Tibial nerve (tissue), 4 donors: ENCODE measurements around the gene PLCL2. TPM values are rescaled to one million over a fixed set of nuclear protein-coding genes. Genes with fewer than 3 reads are reported as not detected.

ENCODE experiments used
- DNase-seq, 2 donors: peaks; one replicate each; pipeline ENCODE4 v3.0.0-alpha.2; 2019; ENCODE audit warnings: low spot score in 2 of 2
- H3K27ac ChIP-seq, 4 donors: fragments of 200-600 bp; sonication (generic) in 3 of 4; one replicate each; pipeline ENCODE4 v1.5.1; 2017 to 2019; ENCODE audit warnings: mild to moderate bottlenecking in 1 of 4
- H3K27me3 ChIP-seq, 2 donors: fragments of 200-600 bp; sonication (generic) in 1 of 2; one replicate each; pipeline versions ENCODE4 v1.5.1 to v1.6.0; 2017 to 2019
- H3K36me3 ChIP-seq, 3 donors: fragments of 200-600 bp; sonication (generic); one replicate each; pipeline ENCODE4 v1.5.1; 2018 to 2019
- H3K4me1 ChIP-seq, 4 donors: fragments of 200-600 bp; sonication (generic) in 3 of 4; one replicate each; pipeline ENCODE4 v1.5.1; 2017 to 2019
- H3K4me3 ChIP-seq, 4 donors: fragments of 200-600 bp; sonication (generic) in 3 of 4; one replicate each; pipeline ENCODE4 v1.5.1; 2017 to 2019; ENCODE audit warnings: mild to moderate bottlenecking in 1 of 4, moderate library complexity in 1 of 4
- H3K9me3 ChIP-seq, 4 donors: fragments of 200-600 bp; sonication (generic) in 3 of 4; one replicate each; pipeline ENCODE4 v1.5.1; 2017 to 2019
- EP300 ChIP-seq, 2 donors: sonication (generic); formaldehyde crosslinking; IDR thresholded peaks; one replicate each; pipeline ENCODE4 v1.6.1; 2017; ENCODE audit warnings: antibody characterized with exemption in 2 of 2, mild to moderate bottlenecking in 1 of 2
- POLR2A ChIP-seq, 2 donors: fragments of 450-650 bp; IDR thresholded peaks; one replicate each; pipeline ENCODE4 v1.6.1; 2017; ENCODE audit warnings: antibody characterized with exemption in 2 of 2, mild to moderate bottlenecking in 2 of 2, moderate library complexity in 2 of 2
- WGBS, 2 donors: methylation state at CpG; one replicate each; pipeline ENCODE4 v1.1.5; 2018; 5-methylcytosine and 5-hydroxymethylcytosine counted together
- total RNA-seq, 4 donors: library from RNA; depleted of rRNA; stranded (reverse); fragments of >200 nt; gene quantifications; one replicate each; pipeline ENCODE4 v1.1.0, GENCODE V29; 2016
- TF ChIP-seq, protein P1 (sequence below), 5 experiments: fragments of 200-600 bp in 3 of 5; fragments of 450-650 bp in 2 of 5; sonication (generic) in 3 of 5; IDR thresholded peaks; one replicate each; pipeline ENCODE4 v1.5.1; 2016 to 2019; ENCODE audit warnings: antibody characterized with exemption in 5 of 5, mild to moderate bottlenecking in 3 of 5, moderate library complexity in 2 of 5

Gene PLCL2
- total RNA-seq, 4 donors from 2014 or later: 17.7 to 39.3 (median 29.0) TPM

- no peak for TF ChIP-seq EP300 (IDR thresholded peaks at IDR 0.05)
- TF ChIP-seq POLR2A (IDR thresholded peaks at IDR 0.05): no peak
- TF ChIP-seq, protein P1, sequence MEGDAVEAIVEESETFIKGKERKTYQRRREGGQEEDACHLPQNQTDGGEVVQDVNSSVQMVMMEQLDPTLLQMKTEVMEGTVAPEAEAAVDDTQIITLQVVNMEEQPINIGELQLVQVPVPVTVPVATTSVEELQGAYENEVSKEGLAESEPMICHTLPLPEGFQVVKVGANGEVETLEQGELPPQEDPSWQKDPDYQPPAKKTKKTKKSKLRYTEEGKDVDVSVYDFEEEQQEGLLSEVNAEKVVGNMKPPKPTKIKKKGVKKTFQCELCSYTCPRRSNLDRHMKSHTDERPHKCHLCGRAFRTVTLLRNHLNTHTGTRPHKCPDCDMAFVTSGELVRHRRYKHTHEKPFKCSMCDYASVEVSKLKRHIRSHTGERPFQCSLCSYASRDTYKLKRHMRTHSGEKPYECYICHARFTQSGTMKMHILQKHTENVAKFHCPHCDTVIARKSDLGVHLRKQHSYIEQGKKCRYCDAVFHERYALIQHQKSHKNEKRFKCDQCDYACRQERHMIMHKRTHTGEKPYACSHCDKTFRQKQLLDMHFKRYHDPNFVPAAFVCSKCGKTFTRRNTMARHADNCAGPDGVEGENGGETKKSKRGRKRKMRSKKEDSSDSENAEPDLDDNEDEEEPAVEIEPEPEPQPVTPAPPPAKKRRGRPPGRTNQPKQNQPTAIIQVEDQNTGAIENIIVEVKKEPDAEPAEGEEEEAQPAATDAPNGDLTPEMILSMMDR (IDR thresholded peaks at IDR 0.05): no peak
- Histone ChIP-seq H3K4me1 (no peaks in the 10 kb centered on the region), H3K27ac (no peak overlapping the region), H3K27me3 (no peaks in the 10 kb centered on the region), H3K4me3 (no peak overlapping the region), H3K36me3 (no peaks in the 10 kb centered on the region), H3K9me3 (no peaks in the 10 kb centered on the region)
- WGBS, 2 donors: 86 to 87% methylated on average over 3 of the region's 3 CpGs
- no peak for DNase-seq
Observed at GRCh38 chr3:16875876-16876550, 8.7 kb upstream of the PLCL2 start.

GRCh38 chr3:16877505-16877904 is 7.2 kb upstream of the PLCL2 start:
- Histone ChIP-seq H3K4me3 (no peak overlapping the region), H3K27me3 (no peaks in the 10 kb centered on the region), H3K36me3 (no peaks in the 10 kb centered on the region), H3K4me1 (peaks cover 0 to 11% (median 0%) of the 10 kb centered on the region in 4 donors), H3K9me3 (no peaks in the 10 kb centered on the region), H3K27ac (no peak overlapping the region)
- DNase-seq: no peak
- TF ChIP-seq, protein P1 (IDR thresholded peaks at IDR 0.05): no peak
- TF ChIP-seq POLR2A (IDR thresholded peaks at IDR 0.05) (no peak), EP300 (IDR thresholded peaks at IDR 0.05) (no peak)
- 51 to 61% methylated on average over 2 of the region's 2 CpGs for WGBS, 2 donors

DNA sequence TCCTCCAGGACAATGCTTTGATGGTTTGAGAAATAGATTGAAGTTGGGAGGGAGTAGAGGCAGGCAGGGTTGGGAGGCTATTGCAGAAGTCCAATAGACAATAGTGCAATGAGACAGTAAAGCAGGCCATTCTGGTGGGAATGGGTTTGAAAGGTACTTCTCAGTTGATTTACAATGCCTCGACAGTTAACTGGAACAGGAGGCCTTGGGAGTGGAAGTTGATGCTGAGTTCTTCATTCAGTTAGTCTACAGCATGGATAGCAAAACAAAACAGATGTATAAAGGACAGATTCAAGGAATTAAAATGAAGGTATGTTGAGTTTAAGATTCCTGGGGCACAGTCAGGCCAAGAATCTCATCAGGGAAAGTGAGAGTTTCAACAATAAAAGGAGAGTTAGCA is 6.8 kb upstream of the PLCL2 start:
- 82 to 90% methylated on average over 1 of the region's 1 CpG for WGBS, 2 donors
- TF ChIP-seq POLR2A (IDR thresholded peaks at IDR 0.05) (no peak), EP300 (IDR thresholded peaks at IDR 0.05) (no peak)
- TF ChIP-seq, protein P1 (IDR thresholded peaks at IDR 0.05): no peak

GRCh38 chr3:16881896-16882630 is 2.7 kb upstream of the PLCL2 start:
- no peak for DNase-seq
- peak overlapping the region in 2 of 4 donors; percentile 96 for H3K27ac ChIP-seq
- H3K4me1 ChIP-seq: peaks cover 2 to 33% (median 6%) of the 10 kb centered on the region in 4 donors
- H3K36me3 ChIP-seq: no peaks in the 10 kb centered on the region
- WGBS, 2 donors: 67 to 74% methylated on average over 6 of the region's 6 CpGs
- H3K4me3 ChIP-seq: no peak overlapping the region
- TF ChIP-seq, protein P1 (IDR thresholded peaks at IDR 0.05): no peak
- TF ChIP-seq EP300 (IDR thresholded peaks at IDR 0.05): peak in 1 of 2 donors; percentile 17
- no peak for TF ChIP-seq POLR2A (IDR thresholded peaks at IDR 0.05)
- no peaks in the 10 kb centered on the region for H3K9me3 ChIP-seq
- no peaks in the 10 kb centered on the region for H3K27me3 ChIP-seq

More for the DNA sequence above, 6.8 kb upstream of the PLCL2 start:
- Histone ChIP-seq H3K9me3 (no peaks in the 10 kb centered on the region), H3K4me1 (peaks cover 0 to 13% (median 0%) of the 10 kb centered on the region in 4 donors), H3K27ac (no peak overlapping the region), H3K27me3 (no peaks in the 10 kb centered on the region), H3K36me3 (no peaks in the 10 kb centered on the region), H3K4me3 (no peak overlapping the region)
- no peak for DNase-seq
